IMR-90 (cell line): ENCODE results near the gene MMP2. TPM values are rescaled to one million over a fixed set of nuclear protein-coding genes. Genes with fewer than 3 reads are reported as not detected.

Source experiments
- ATAC-seq: fragments of 200-7000 bp; cut with Tn5 transposase; 2 replicates; pipeline ENCODE4 v1.9.1; 2020; ENCODE audit warnings: low read depth, mild to moderate bottlenecking, moderate library complexity
- BruUV-seq: library from RNA; stranded (reverse); fragments of 400-500 nt; replicated peaks from 2 replicates; lab custom pipeline; 2021; lab: Mats Ljungman, UMichigan
- CTCF ChIA-PET: fragments of 300-600 bp; formaldehyde crosslinking; extraction: SDS; loops from one replicate; lab custom pipeline; 2021; ENCODE audit warnings: antibody characterized with exemption; lab: Yijun Ruan, JAX
- POLR2A ChIA-PET: fragments of 300-600 bp; sonication (Branson Sonifier 250); formaldehyde crosslinking; loops from one replicate; lab custom pipeline; 2022; ENCODE audit warnings: antibody characterized with exemption; ENCODE audit not compliant: unreplicated experiment; lab: Charles Lee
- DNase-seq: peaks from one replicate; pipeline ENCODE4 v3.0.0; 2013
- H2AFZ ChIP-seq: replicated peaks from 2 replicates; pipeline ENCODE3; 2013; ENCODE audit warnings: low read length, mild to moderate bottlenecking; ENCODE audit not compliant: poor library complexity
- H2AK5ac ChIP-seq: 2 replicates; pipeline ENCODE4 v1.6.1; 2013; ENCODE audit warnings: low read depth, low read length, inconsistent platforms
- H2AK9ac ChIP-seq: replicated peaks from 2 replicates; pipeline ENCODE3; 2013; ENCODE audit warnings: mild to moderate bottlenecking, low read depth, low read length, moderate library complexity; ENCODE audit not compliant: poor library complexity
- H2BK120ac ChIP-seq: 2 replicates; pipeline ENCODE4 v1.6.1; 2013; ENCODE audit warnings: low read depth, low read length, inconsistent platforms
- H2BK15ac ChIP-seq: 3 replicates; pipeline ENCODE4 v1.6.1; 2013; ENCODE audit warnings: low read depth, low read length, inconsistent platforms
- H2BK20ac ChIP-seq: 2 replicates; pipeline ENCODE4 v1.6.1; 2013; ENCODE audit warnings: low read depth, mild to moderate bottlenecking, inconsistent platforms, low read length, moderate library complexity
- H2BK5ac ChIP-seq: 2 replicates; pipeline ENCODE4 v1.6.1; 2013; ENCODE audit warnings: mild to moderate bottlenecking, low read depth, low read length, inconsistent platforms; ENCODE audit not compliant: poor library complexity, severe bottlenecking
- H3K14ac ChIP-seq: replicated peaks from 2 replicates; pipeline ENCODE4 v1.6.1; 2013; ENCODE audit warnings: low read depth, low read length, inconsistent platforms
- H3K18ac ChIP-seq: 2 replicates; pipeline ENCODE4 v1.6.1; 2013; ENCODE audit warnings: low read depth, low read length, control low read depth
- H3K23ac ChIP-seq: 2 replicates; pipeline ENCODE4 v1.6.1; 2013; ENCODE audit warnings: low read depth, low read length, inconsistent platforms
- H3K27ac ChIP-seq: 2 replicates; pipeline ENCODE4 v1.5.1; 2013; ENCODE audit warnings: mild to moderate bottlenecking, control low read depth, low read length; ENCODE audit not compliant: insufficient read depth
- H3K27me3 ChIP-seq: 2 replicates; pipeline ENCODE4 v1.6.1; 2013; ENCODE audit warnings: low read length; ENCODE audit not compliant: control insufficient read depth, insufficient read depth
- H3K36me3 ChIP-seq: 2 replicates; pipeline ENCODE4 v1.6.1; 2013; ENCODE audit warnings: low read length, mixed read lengths; ENCODE audit not compliant: control insufficient read depth, insufficient read depth
- H3K4ac ChIP-seq: 2 replicates; pipeline ENCODE4 v1.6.1; 2013; ENCODE audit warnings: low read depth, low read length, inconsistent platforms
- H3K4me1 ChIP-seq: 2 replicates; pipeline ENCODE4 v1.6.1; 2013; ENCODE audit warnings: low read length, mixed read lengths; ENCODE audit not compliant: control insufficient read depth, insufficient read depth
- H3K4me2 ChIP-seq: 2 replicates; pipeline ENCODE4 v1.6.1; 2013; ENCODE audit warnings: low read depth, mild to moderate bottlenecking, control low read depth, low read length, moderate library complexity
- H3K4me3 ChIP-seq: 2 replicates; pipeline ENCODE4 v1.5.1; 2013; ENCODE audit warnings: low read depth, mild to moderate bottlenecking, control low read depth, low read length, moderate library complexity; ENCODE audit not compliant: insufficient read depth
- H3K56ac ChIP-seq: 2 replicates; pipeline ENCODE4 v1.6.1; 2013; ENCODE audit warnings: low read length, inconsistent platforms; ENCODE audit not compliant: insufficient read depth; ENCODE audit errors: extremely low read depth
- H3K79me1 ChIP-seq, 2 experiments: 2 replicates each; pipeline ENCODE4 v1.6.1; 2013; ENCODE audit warnings: low read length in 2 of 2, inconsistent platforms in 1 of 2, low read depth in 1 of 2
- H3K9ac ChIP-seq: 2 replicates; pipeline ENCODE4 v1.6.1; 2013; ENCODE audit warnings: low read depth, low read length, control low read depth
- H3K9me1 ChIP-seq: 2 replicates; pipeline ENCODE4 v1.6.1; 2013; ENCODE audit warnings: low read length, inconsistent platforms; ENCODE audit not compliant: insufficient read depth
- H3K9me3 ChIP-seq: 2 replicates; pipeline ENCODE4 v1.6.1; 2013; ENCODE audit warnings: low read length; ENCODE audit not compliant: control insufficient read depth, insufficient read depth
- H4K20me1 ChIP-seq: 2 replicates; pipeline ENCODE4 v1.6.1; 2013; ENCODE audit warnings: low read length, inconsistent platforms; ENCODE audit not compliant: insufficient read depth
- H4K5ac ChIP-seq: 2 replicates; pipeline ENCODE4 v1.6.1; 2013; ENCODE audit warnings: mild to moderate bottlenecking, low read depth, low read length, control low read depth
- H4K8ac ChIP-seq, 2 experiments: 2 replicates each; pipeline ENCODE4 v1.6.1; 2013; ENCODE audit warnings: low read depth in 2 of 2, low read length in 2 of 2, control low read depth in 1 of 2, inconsistent platforms in 1 of 2
- H4K91ac ChIP-seq: 2 replicates; pipeline ENCODE4 v1.6.1; 2013; ENCODE audit warnings: low read depth, low read length, inconsistent platforms; ENCODE audit not compliant: insufficient read depth
- BHLHE40 ChIP-seq: fragments of 150-350 bp; IDR thresholded peaks from 2 replicates; pipeline ENCODE4 v1.6.1; 2016; ENCODE audit warnings: mild to moderate bottlenecking, low read depth, low read length
- CEBPB ChIP-seq: IDR thresholded peaks from 2 replicates; pipeline ENCODE4 v1.6.1; 2012; ENCODE audit warnings: low read depth, low read length, improper control_type of control experiment
- CHD1 ChIP-seq: IDR thresholded peaks from 2 replicates; pipeline ENCODE4 v1.6.1; 2012; ENCODE audit warnings: low read depth, low read length, improper control_type of control experiment
- FOS ChIP-seq: fragments of 150-350 bp; IDR thresholded peaks from 2 replicates; pipeline ENCODE4 v1.6.1; 2016; ENCODE audit warnings: low read depth, low read length
- MAFK ChIP-seq: IDR thresholded peaks from 2 replicates; pipeline ENCODE4 v1.6.1; 2012; ENCODE audit warnings: low read depth, low read length, improper control_type of control experiment
- MAZ ChIP-seq: IDR thresholded peaks from 2 replicates; pipeline ENCODE4 v1.6.1; 2012; ENCODE audit warnings: low read depth, mild to moderate bottlenecking, low read length, improper control_type of control experiment, moderate library complexity, borderline replicate concordance
- MXI1 ChIP-seq: IDR thresholded peaks from 2 replicates; pipeline ENCODE4 v1.6.1; 2012; ENCODE audit warnings: low read depth, mild to moderate bottlenecking, low read length, moderate library complexity, borderline replicate concordance
- NFE2L2 ChIP-seq: fragments of 150-350 bp; IDR thresholded peaks from 2 replicates; pipeline ENCODE4 v1.6.1; 2016; ENCODE audit warnings: low read depth, mild to moderate bottlenecking, low read length
- POLR2A ChIP-seq: IDR thresholded peaks from 2 replicates; pipeline ENCODE4 v1.6.1; 2012; ENCODE audit warnings: mild to moderate bottlenecking, low read depth, low read length
- RAD21 ChIP-seq: IDR thresholded peaks from 2 replicates; pipeline ENCODE4 v1.6.1; 2012; ENCODE audit warnings: low read length, improper control_type of control experiment
- RCOR1 ChIP-seq: IDR thresholded peaks from 2 replicates; pipeline ENCODE4 v1.6.1; 2012; ENCODE audit warnings: mild to moderate bottlenecking, low read length, improper control_type of control experiment; ENCODE audit not compliant: insufficient replicate concordance
- RFX5 ChIP-seq: IDR thresholded peaks from 2 replicates; pipeline ENCODE4 v1.8.0; 2012; ENCODE audit warnings: low read depth, mild to moderate bottlenecking, low read length, moderate library complexity
- SMC3 ChIP-seq: fragments of 150-350 bp; IDR thresholded peaks from 2 replicates; pipeline ENCODE4 v1.6.1; 2016; ENCODE audit warnings: low read depth, mild to moderate bottlenecking, antibody characterized with exemption, low read length, moderate library complexity
- WGBS, 2 experiments: methylation state at CpG; one replicate each; pipeline versions ENCODE4 v1.1.5 to v1.1.7; 2013; ENCODE audit warnings: missing lambda C conversion rate in 2 of 2; ENCODE audit not compliant: insufficient read length in 1 of 2; ENCODE audit errors: extremely low coverage in 2 of 2; 5-methylcytosine and 5-hydroxymethylcytosine counted together
- dilution Hi-C: fragments of 300-500 bp; cut with HindIII; formaldehyde crosslinking; loops from one replicate; pipeline ENCODE4 v1.14.3; 2018; ENCODE audit warnings: low sequenced_read_pairs; ENCODE audit not compliant: unreplicated experiment
- in situ Hi-C: fragments of 300-500 bp; cut with MboI; formaldehyde crosslinking; loops from 3 replicates; pipeline ENCODE4 v1.14.3; 2019; ENCODE audit warnings: low sequenced_read_pairs, inconsistent platforms, mixed read lengths
- intact Hi-C: fragments of 100-400 bp; cut with micrococcal nuclease; formaldehyde crosslinking; loops from 2 replicates; pipeline ENCODE4 v1.10.0; 2022
- polyA plus RNA-seq, 3 experiments: library from polyadenylated mRNA; depleted of rRNA; stranded (reverse); fragments of >200 nt; gene quantifications; 2 replicates each; pipeline ENCODE4 v1.2.3, GENCODE V29; 2012; ENCODE audit warnings: low replicate concordance in 1 of 3
- total RNA-seq: library from RNA; depleted of rRNA; stranded (reverse); fragments of >200 nt; gene quantifications from 2 replicates; pipeline ENCODE4 v1.2.3, GENCODE V29; 2012
- TF ChIP-seq, protein P1 (sequence below): fragments of 150-350 bp; IDR thresholded peaks from 2 replicates; pipeline ENCODE4 v1.6.1; 2016; ENCODE audit warnings: low read depth, mild to moderate bottlenecking, low read length, moderate library complexity, borderline replicate concordance
- TF ChIP-seq, protein P2 (sequence below): conservative IDR thresholded peaks from 2 replicates; pipeline ENCODE4 v1.5.1; 2012; ENCODE audit warnings: mild to moderate bottlenecking, low read depth, low read length, improper control_type of control experiment
- TF ChIP-seq, protein P3 (sequence below): fragments of 150-350 bp; IDR thresholded peaks from 2 replicates; pipeline ENCODE4 v1.6.1; 2017; ENCODE audit warnings: mild to moderate bottlenecking, antibody characterized with exemption, low read length, low read depth

MMP2 gene
- total and polyA plus RNA-seq, 2 of the 4 experiments (the other 2 are of a cell fraction), result 240 to 574 TPM

DNA sequence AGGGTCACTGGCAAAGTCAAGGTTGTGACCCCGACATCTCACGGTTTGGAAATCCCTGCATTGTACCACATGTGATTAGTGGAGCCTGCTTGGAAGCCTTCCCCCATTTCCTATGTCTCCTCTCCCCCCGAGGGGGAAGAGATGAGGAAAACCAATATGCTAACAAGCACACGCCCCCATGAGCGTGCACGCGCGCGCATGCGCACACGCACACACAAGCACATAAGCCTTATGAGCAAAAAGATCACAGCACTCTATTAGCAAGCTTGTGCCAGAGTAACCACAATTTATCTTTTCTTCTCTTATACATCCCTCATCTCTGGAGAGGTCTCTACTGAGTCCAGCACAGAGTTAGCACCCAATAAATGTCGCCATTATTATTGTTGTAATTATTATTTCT lies 31.8 kb upstream of the MMP2 start:
- WGBS, 2 experiments, result no CpG with 5 or more reads among the region's 12 CpGs
- H3K9ac ChIP-seq, result no peak overlapping the region
- H4K5ac ChIP-seq, result no peak overlapping the region
- POLR2A ChIA-PET, result no interaction called here
- no peaks in the 10 kb centered on the region for H4K20me1 ChIP-seq
- CTCF ChIA-PET, result no interaction called here
- no peak overlapping the region for H2AFZ ChIP-seq
- H2BK120ac ChIP-seq, result no peak overlapping the region
- no peak overlapping the region for H2BK15ac ChIP-seq
- H2AK5ac ChIP-seq, result no peak overlapping the region
- DNase-seq (no peak), ATAC-seq (no peak)
- H3K4me3 ChIP-seq, result no peak overlapping the region
- no TSS peak for BruUV-seq
- H3K14ac ChIP-seq, result no peak overlapping the region
- H3K79me1 ChIP-seq, result no peaks in the 10 kb centered on the region
- H3K27me3 ChIP-seq, result no peaks in the 10 kb centered on the region; the same call in 1 of the 2 replicates
- H3K9me1 ChIP-seq, result no peaks in the 10 kb centered on the region
- H4K8ac ChIP-seq, result no peak overlapping the region
- intact Hi-C loops, result no loop called here
- dilution Hi-C loops, result no loop called here
- in situ Hi-C loops, result no loop called here
- no peaks in the 10 kb centered on the region for H3K9me3 ChIP-seq
- no peak overlapping the region for H3K4ac ChIP-seq
- H3K23ac ChIP-seq, result no peak overlapping the region
- H3K4me1 ChIP-seq, result no peaks in the 10 kb centered on the region
- no peak overlapping the region for H2BK5ac ChIP-seq
- H3K18ac ChIP-seq, result no peak overlapping the region
- H3K4me2 ChIP-seq, result no peak overlapping the region
- H2AK9ac ChIP-seq, result no peak overlapping the region
- no peak overlapping the region for H3K27ac ChIP-seq
- H3K56ac ChIP-seq, result no peak overlapping the region
- no peak overlapping the region for H4K91ac ChIP-seq
- H2BK20ac ChIP-seq, result no peak overlapping the region
- H3K36me3 ChIP-seq, result no peaks in the 10 kb centered on the region
- TF ChIP-seq CHD1 (no peak), RCOR1 (no peak), SMC3 (no peak), FOS (no peak), MXI1 (no peak), MAZ (no peak), MAFK (no peak), RFX5 (no peak), POLR2A (no peak), NFE2L2 (no peak), CEBPB (no peak), BHLHE40 (no peak), RAD21 (no peak)
- TF ChIP-seq, protein P1, sequence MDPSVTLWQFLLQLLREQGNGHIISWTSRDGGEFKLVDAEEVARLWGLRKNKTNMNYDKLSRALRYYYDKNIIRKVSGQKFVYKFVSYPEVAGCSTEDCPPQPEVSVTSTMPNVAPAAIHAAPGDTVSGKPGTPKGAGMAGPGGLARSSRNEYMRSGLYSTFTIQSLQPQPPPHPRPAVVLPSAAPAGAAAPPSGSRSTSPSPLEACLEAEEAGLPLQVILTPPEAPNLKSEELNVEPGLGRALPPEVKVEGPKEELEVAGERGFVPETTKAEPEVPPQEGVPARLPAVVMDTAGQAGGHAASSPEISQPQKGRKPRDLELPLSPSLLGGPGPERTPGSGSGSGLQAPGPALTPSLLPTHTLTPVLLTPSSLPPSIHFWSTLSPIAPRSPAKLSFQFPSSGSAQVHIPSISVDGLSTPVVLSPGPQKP, result no peak
- TF ChIP-seq, protein P2, sequence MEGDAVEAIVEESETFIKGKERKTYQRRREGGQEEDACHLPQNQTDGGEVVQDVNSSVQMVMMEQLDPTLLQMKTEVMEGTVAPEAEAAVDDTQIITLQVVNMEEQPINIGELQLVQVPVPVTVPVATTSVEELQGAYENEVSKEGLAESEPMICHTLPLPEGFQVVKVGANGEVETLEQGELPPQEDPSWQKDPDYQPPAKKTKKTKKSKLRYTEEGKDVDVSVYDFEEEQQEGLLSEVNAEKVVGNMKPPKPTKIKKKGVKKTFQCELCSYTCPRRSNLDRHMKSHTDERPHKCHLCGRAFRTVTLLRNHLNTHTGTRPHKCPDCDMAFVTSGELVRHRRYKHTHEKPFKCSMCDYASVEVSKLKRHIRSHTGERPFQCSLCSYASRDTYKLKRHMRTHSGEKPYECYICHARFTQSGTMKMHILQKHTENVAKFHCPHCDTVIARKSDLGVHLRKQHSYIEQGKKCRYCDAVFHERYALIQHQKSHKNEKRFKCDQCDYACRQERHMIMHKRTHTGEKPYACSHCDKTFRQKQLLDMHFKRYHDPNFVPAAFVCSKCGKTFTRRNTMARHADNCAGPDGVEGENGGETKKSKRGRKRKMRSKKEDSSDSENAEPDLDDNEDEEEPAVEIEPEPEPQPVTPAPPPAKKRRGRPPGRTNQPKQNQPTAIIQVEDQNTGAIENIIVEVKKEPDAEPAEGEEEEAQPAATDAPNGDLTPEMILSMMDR, result no peak
- TF ChIP-seq, protein P3, sequence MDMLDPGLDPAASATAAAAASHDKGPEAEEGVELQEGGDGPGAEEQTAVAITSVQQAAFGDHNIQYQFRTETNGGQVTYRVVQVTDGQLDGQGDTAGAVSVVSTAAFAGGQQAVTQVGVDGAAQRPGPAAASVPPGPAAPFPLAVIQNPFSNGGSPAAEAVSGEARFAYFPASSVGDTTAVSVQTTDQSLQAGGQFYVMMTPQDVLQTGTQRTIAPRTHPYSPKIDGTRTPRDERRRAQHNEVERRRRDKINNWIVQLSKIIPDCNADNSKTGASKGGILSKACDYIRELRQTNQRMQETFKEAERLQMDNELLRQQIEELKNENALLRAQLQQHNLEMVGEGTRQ, result no peak
